Activated CD4-positive, alpha-beta T cell treated with anti-CD3 and anti-CD28 coated beads, Interleukin-2, Interleukin-4, amounts not matched to agents 100 ng/mL and 50 ng/mL, durations not matched to agents 16 hours and 8 hours (primary cell): ENCODE measurements around the gene ZNF365.
"Not testable (repeated sequence)": the region's sequence is repeated elsewhere in the genome, so short reads cannot be mapped to it uniquely, and the experiment has no call there.

Experiments
- DNase-seq: peaks from one replicate; pipeline ENCODE4 v3.0.0-alpha.2; 2020; ENCODE audit warnings: low spot score

Gene ZNF365

GRCh38 chr10:62377966-62378365 lies 3.8 kb downstream of the ZNF365 start:
- no peak for DNase-seq

DNA sequence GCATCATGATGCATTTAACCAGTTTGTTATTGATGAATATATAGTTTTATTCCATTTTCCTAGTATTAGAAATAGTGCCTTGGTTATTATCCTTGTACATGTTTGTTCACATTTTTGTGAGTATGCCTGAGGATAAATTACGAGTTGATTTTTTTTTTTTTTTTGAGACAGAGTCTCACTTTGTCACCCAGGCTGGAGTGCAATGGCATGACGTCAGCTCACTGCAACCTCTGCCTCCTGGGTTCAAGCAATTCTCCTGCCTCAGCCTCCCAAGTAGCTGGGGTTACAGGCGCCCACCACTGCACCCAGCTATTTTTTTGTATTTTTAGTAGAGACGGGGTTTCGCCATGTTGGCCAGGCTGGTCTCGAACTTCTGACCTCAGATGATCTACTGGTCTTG lies 4.7 kb downstream of the ZNF365 start:
- DNase-seq = not testable (repeated sequence)

DNA sequence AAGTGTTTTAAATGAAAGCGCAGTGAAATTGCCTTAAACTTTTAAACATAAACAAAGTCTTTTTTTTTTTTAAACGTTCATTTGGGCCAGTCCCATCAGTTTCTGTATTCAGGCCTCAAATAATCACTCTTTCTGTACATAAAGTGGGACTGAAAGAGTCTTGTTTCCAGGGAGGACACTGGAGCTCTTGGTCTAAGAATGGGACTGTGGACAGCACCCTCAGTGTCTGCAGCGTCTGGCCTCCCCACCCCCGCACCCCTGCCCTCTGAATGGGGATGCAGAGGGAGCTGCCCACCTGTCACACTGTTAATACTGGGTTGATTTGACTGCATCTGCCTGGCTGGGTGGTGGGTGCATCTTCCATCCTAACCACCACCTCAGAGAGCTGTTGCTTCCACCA lies 5.2 kb downstream of the ZNF365 start:
- DNase-seq = no peak

- DNase-seq = no peak
These were observed 5.8 kb downstream of the ZNF365 start for GRCh38 chr10:62380016-62380415.

GRCh38 chr10:62381385-62382102 lies 7.4 kb downstream of the ZNF365 start:
- DNase-seq = no peak

DNA sequence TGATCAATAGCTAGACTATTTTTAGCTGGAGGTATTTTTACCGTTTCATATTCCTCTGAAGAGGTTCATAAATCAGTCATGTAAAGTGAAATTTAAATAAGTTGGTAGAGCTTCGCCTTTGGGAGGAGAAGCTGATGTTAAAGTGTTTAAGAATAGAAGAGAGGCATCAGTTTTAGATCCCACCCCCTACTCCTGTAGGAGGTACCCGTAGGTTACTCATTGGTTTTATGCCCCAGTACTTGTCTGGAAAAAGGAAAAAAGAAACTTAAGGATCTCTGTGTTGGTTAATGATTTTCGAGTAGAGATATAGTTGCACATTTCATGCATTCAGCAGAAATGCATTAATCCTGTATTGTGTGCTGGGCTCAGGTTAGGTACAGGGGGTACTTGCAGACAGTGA lies 8.7 kb downstream of the ZNF365 start:
- no peak for DNase-seq

- peak; percentile 88 for DNase-seq
These were observed 9.9 kb downstream of the ZNF365 start for GRCh38 chr10:62384057-62384446.

- no peak for DNase-seq
These were observed 10.4 kb downstream of the ZNF365 start for GRCh38 chr10:62384447-62385081.

DNA sequence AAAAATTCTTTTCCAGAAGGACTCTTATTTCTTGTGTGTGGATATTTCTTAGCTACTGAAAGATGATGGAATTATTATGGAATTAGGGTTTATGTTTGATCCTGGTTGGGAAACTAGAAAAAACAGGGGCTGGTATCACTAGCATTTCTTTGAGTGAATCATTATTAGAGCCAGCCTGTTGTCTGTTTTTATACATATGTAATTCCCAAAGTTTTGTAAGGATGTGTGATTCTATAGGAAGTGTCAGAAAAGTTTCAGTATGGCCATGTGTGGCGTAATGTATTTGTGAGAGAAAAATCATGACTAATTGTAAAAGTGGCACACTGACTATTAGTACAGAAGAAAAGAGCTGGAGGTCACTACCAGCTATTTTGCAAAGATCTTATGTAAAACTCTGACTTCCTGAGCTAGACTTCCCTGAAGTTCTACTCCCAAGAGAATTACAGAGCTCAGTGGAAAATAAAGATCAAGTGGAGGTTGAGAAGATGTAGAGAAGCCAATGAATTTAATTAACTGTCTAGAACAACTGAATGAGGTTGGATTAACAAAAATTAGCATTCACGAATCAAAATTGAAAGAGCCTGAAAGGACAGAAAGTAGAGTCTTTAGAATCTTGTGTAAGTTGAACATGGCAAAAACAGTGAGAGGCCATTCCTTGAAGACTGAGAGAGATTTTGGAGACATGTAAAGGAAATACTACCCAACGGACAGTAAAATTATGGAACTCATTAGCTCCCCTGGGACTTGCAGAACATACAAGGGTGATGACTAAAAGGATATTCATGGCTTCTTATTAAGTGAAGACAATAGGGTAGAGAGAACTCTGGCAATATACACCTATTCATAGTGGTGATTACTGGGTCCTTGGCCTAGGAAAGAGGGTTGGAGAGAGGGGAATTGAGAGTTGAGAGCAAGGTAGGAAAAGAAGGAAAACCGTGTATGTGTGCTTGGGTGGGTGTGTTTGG lies 12.5 kb downstream of the ZNF365 start:
- DNase-seq = no peak

DNA sequence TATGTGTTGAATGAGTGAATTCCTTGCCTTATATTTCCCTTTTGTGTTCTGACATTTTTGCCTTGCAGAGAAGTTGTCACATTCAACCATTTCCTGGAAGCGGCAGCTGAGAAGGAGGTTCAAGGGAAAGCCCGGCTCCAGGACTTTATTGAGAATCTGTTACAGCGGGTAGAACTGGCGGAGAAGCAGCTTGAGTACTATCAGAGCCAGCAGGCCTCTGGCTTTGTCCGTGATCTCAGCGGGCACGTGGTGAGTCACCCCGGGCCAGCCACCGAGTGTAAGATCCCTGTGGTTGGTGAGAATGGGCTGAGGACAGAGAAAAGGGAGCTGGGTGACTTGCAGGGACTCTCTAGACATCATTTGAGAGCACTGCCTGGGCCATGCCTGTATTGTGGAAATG lies 14.2 kb downstream of the ZNF365 start:
- DNase-seq = no peak

DNA sequence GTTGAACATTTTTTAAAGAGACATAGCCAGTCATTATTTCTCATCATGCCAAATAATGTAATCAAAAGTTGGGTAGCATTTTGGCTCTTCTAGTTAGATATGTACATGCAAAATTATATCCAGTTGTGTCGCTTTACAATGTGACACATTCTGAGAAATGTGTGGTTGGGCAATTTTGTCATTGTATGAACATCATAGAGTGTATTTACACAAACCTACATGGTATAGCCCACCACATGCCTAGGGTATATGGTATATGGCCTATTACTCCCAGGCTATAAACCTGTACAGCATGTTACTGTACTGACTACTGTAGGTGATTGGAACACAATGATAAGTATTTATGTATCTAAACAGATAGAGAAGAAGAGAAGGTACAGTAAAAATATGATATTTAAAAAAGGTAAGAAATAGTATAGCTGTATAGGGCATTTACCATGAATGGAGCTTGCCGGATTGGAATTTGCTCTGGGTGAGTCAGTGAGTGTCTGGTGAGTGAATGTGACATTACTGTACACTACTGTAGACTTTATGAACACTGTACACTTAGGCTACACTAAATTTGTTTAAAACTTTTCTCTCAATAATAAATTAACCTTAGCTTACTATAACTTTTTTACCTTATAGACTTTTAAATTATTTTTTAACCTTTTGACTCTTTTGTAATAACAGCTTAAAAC lies 16.5 kb downstream of the ZNF365 start:
- no peak for DNase-seq

DNA sequence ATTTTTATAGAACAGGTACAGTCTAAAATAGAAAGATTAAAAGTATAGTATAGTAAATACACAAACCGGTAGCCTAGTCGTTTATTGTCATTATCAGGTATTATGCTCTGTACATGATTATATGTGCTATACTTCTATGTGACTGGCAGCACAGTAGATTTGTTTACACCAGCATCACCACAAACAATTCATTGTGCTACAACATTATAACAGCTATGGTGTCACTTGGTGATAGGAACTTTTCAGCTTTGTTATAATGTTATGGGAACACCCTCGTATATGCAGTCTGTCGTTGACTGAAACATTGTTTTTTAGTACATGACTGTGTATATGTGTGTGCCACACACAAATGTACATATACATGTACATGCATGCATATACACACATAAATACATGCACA lies 19.1 kb downstream of the ZNF365 start:
- DNase-seq = no peak

DNA sequence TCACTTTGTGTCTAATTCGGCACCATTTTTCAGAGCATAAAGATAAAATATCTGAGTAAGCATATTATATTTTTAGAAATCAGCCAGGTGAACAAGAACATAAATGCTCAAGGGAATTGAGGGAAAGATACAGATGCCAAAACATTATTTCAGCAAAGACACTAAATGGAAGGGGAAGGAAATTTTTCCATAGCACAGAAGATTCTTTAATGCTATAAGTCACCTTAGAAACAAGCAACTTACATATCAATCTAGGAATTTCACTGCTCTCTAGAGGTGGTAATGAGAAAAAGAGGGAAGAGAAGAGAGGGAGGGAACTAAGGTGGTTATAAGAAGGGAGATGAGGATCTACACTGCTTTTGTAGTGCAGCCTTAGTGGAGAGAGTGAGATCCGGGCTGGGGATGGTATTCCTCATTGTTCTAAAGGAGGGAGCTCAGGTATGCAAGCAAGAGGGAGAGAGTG lies 20.4 kb downstream of the ZNF365 start:
- no peak for DNase-seq

DNA sequence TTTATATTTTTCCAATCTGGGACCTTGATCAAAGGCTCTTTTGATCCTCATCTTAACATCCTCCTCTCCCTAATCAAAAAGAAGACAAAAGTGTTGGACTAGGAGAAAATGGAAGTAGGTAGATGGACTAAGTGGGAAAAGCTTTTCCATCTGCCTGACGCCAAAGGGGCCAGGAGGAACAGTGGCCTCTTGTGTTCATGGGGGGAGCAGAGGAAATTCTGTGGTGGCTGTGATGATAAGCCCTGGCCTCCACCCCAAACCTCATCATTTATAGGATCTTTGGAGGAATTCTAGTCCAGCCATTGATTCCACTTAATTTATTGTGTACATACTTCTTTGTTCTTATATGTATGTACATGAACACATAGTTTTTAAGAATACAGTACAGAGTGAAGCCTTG lies 21.7 kb downstream of the ZNF365 start:
- DNase-seq = no peak

DNA sequence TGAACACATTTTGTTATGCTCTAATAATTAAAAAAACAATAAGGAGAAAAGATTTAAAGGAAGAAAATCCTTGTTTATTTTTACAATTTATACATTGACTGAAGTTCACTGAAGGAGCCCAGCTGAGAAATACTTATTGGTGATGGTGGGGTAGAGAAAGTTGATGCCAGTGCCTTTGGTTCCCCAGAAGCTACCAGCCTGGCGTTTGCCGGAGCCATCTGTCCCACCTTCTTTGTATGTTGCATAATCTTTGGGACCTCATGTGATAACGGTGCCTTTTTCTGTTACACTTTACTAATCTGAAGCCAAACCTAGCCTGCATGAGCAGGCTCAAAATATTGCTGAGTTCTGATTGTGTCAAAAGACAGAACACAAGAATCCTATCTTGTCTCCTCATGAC lies 22.7 kb downstream of the ZNF365 start:
- DNase-seq = no peak

GRCh38 chr10:62399211-62399610 lies 25.0 kb downstream of the ZNF365 start:
- no peak for DNase-seq

GRCh38 chr10:62402508-62402907 lies 28.3 kb downstream of the ZNF365 start:
- DNase-seq = no peak

DNA sequence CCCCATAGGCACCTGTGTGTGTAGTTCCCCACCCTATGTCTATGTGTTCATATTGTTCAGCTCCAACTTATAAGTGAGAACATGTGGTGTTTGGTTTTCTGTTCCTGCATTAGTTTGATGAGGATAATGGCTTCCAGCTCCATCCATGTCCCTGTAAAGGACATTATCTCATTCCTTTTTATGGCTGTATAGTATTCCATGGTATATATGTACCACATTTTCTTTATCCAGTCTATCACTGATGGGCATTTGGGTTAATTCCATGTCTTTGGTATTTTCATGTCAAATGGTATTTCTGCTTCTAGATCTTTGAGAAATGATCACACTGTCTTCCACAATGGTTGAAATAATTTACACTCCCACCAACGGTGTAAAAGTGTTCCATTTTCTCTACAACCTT lies 36.4 kb downstream of the ZNF365 start:
- not testable (repeated sequence) for DNase-seq

- not testable (repeated sequence) for DNase-seq
These were observed 36.8 kb downstream of the ZNF365 start for GRCh38 chr10:62410934-62411333.

DNA sequence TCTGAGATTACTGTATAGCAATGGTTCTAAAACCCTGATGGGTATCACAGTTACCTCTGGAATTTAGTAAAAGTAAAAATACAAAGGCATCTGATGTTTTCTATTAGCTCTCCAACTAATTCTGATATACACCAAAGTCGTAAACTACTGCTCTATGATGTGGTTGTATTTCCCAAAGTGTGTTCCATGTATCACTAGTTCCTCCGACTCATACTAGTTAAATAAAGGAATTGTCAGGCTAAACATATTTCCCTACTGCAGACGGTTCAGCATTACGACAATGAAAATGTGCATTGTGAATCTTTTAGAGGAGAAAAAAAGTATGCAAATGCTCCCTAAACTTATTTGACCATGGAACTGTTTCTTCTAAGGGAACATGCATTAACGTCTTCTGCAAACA lies 38.9 kb downstream of the ZNF365 start:
- no peak for DNase-seq

DNA sequence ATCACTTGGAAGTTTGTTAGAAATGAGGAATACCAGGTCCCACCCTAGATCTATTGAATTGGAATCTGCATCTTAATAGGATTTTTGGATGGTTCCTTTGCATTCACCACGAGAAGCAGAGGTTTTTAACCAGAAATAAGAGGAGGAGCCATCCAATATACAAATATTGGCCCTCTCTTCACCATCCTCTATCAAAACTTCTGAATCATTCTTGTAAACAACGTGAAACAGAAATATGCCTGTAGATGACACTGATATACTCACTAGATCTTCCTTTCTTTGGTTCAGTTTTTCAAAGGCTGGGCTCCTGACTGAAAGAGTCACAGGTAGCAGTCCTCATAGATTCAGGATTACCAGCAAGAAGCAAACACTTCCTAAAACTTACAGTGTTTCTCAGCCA lies 39.5 kb downstream of the ZNF365 start:
- DNase-seq = no peak

DNA sequence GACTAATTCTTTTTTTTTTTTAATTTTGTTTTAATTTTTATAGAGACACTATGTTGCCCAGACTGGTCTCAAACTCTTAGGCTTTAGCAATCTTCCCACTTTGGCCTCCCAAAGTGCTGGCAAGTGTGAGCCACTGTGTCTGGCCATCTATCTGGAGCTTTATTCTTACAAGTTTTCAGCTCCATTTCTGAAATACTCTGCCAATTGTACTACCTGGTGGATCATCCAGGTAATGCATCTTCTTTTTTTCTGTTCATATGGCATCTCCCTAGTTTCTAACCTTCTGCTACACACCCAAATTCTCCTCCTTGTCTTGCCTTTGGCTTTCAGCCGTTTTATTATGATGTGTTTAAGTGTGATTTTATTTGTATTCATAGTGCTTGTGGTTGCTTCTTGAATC lies 40.2 kb downstream of the ZNF365 start:
- no peak for DNase-seq
